ENCODE measurements around the gene ARHGEF28.

- no peak for TF ChIP-seq CTCF (conservative IDR thresholded peaks at IDR 0.05; ENCODE audit: low read length)
- TF ChIP-seq EZH2phosphoT487 (IDR thresholded peaks at IDR 0.05; ENCODE audit: borderline replicate concordance), result no peak
Measured at GRCh38 chr5:73903169-73903568, 277.2 kb downstream of the ARHGEF28 start.

Data from Loucy (cell line).